Uterine smooth muscle cell (primary cell): ENCODE measurements around the gene PLEKHG3. TPM values are rescaled to one million over a fixed set of nuclear protein-coding genes. Genes with fewer than 3 reads are reported as not detected.

Source experiments
- total RNA-seq: library from RNA; depleted of rRNA; stranded (reverse); fragments of >200 nt; gene quantifications from 2 replicates; pipeline ENCODE4 v1.2.3, GENCODE V29; 2014

PLEKHG3 gene
- 2.1 and 3.3 TPM in 2 replicates for total RNA-seq

DNA sequence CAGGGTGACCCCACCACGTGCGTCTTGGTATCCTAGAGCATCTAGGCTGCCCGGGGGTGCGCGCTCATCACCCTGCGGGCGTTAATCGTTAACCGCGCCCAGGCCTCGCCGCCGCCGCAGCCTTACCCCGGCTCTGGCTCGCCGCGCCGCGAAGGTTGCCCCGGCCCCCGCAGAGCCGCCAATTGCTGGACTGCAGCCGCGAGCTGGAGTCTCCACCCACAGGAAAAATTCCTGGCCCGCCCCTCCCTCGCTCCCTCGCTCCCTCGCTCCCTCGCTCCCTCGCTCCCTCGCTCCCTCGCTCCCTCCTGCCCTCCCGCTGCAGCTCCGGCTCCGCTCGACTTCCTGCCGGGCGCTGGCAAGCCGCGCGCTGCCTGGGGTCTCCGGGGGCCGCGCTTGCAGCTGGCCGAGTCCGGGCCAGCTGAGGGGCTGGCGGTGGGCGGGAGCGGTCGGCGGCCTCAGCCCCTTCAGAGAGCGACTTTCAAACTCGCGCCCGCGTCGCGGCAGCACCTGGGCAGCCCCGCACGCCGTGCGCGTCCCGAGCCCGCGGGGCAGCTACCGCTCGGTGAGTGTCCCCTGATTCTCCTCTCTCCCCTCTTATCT lies at the start of gene PLEKHG3:
TSS of gene PLEKHG3 (plus strand) at position 282 of the 600 bp plus-strand sequence. CDS start 23,208 bp downstream, outside the sequence.

Other genes starting within 250 kb of the PLEKHG3 start
- 0.44 and 1.1 TPM in 2 replicates for gene AKAP5, start 238.9 kb upstream of the PLEKHG3 start, total RNA-seq
- gene ZBTB25, start 200.6 kb upstream of the PLEKHG3 start, total RNA-seq, result 4.0 and 5.7 TPM in 2 replicates
- 39.5 and 41.2 TPM in 2 replicates for gene ZBTB1, start 199.7 kb upstream of the PLEKHG3 start, total RNA-seq
- 5.8 and 7.5 TPM in 2 replicates for gene HSPA2, start 163.7 kb upstream of the PLEKHG3 start, total RNA-seq
- 0.11 and 0.25 TPM in 2 replicates for gene PPP1R36, start 154.5 kb upstream of the PLEKHG3 start, total RNA-seq
- under 0.01 TPM in 2 replicates for gene SPTB, start 175.5 kb downstream of the PLEKHG3 start, total RNA-seq
- gene CHURC1, start 210.0 kb downstream of the PLEKHG3 start, total RNA-seq, result 44.2 and 83.7 TPM in 2 replicates
- gene GPX2, start 238.3 kb downstream of the PLEKHG3 start, total RNA-seq, result not detected in 2 replicates